NCI-H2171 treated with DMSO at 0.1 percent for 48 hours (cell line): ENCODE measurements around the gene PLPPR3.
"Not testable (repeated sequence)": the region's sequence is repeated elsewhere in the genome, so short reads cannot be mapped to it uniquely, and the experiment has no call there.

ENCODE experiments used
- DNase-seq: peaks from one replicate; lab custom pipeline; 2025; lab: John Stamatoyannopoulos, UW

Gene PLPPR3

DNA sequence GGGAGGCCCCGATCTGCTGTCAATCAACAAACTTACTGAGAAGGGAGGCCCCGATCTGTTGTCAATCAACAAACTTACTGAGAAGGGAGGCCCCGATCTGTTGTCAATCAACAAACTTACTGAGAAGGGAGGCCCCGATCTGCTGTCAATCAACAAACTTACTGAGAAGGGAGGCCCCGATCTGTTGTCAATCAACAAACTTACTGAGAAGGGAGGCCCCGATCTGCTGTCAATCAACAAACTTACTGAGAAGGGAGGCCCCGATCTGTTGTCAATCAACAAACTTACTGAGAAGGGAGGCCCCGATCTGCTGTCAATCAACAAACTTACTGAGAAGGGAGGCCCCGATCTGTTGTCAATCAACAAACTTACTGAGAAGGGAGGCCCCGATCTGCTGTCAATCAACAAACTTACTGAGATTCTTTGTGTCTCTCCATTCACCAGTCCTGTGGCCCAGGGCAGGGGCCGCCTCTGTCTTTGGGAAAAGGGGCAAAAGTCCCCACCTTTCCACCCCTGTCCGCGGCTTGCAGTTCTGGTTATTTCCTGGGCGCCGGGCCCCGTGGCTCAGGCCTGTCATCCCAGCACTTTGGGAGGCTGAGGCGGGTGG, 32.0 kb upstream of the PLPPR3 start:
- DNase-seq: not testable (repeated sequence)

DNA sequence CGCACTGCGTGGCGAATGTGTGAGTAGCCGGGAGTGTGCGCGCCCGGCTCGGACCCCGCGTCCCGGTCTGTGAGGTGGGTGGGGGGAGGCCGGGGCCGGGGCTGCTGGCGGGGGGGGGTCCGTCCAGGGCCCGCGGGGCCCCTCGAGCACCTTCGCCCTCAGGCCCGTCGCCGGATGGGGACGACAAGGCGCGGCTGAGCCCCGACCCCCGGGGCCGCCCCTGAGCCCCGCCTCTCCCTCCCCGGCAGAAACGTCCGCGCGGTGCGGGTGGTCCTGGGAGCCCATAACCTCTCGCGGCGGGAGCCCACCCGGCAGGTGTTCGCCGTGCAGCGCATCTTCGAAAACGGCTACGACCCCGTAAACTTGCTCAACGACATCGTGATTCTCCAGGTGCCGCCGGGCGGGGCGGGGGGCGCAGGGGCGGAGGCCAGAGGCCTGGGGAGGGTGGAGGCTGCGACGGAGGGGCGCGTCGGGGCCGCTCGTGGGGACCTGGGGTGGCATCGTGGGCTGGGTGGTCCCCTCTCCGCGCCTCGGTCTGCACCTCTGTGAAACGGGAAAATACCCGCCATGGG, 31.3 kb upstream of the PLPPR3 start:
- no peak for DNase-seq

DNA sequence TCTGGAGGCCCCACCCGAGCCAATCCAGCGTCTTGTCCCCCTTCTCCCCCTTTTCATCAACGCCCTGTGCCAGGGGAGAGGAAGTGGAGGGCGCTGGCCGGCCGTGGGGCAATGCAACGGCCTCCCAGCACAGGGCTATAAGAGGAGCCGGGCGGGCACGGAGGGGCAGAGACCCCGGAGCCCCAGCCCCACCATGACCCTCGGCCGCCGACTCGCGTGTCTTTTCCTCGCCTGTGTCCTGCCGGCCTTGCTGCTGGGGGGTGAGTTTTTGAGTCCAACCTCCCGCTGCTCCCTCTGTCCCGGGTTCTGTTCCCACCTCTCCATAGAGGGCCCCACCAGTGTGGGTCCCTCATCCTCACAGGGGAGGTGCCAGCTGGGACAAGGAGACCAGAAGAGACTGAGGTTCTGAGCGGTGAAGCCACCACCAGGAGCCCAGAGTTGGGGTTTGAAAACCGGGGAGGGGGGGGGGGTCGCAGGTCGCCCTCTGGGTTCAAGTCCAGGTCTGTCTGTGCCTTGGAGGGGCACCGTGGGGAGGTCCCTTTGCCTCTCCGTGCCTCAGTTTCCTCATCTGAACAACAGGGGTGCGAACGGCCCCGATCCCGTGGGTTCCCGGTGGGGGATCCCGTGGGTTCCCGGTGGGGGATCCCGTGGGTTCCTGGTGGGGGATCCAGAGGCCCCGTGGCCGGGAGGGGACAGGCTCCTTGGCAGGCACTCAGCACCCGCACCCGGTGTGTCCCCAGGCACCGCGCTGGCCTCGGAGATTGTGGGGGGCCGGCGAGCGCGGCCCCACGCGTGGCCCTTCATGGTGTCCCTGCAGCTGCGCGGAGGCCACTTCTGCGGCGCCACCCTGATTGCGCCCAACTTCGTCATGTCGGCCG, 30.6 kb upstream of the PLPPR3 start, which contains the start of gene ELANE:
ELANE (plus strand) TSS at position 168 of the 878 bp plus-strand sequence; CDS start at position 194, 26 bp downstream.
- DNase-seq: no peak

DNA sequence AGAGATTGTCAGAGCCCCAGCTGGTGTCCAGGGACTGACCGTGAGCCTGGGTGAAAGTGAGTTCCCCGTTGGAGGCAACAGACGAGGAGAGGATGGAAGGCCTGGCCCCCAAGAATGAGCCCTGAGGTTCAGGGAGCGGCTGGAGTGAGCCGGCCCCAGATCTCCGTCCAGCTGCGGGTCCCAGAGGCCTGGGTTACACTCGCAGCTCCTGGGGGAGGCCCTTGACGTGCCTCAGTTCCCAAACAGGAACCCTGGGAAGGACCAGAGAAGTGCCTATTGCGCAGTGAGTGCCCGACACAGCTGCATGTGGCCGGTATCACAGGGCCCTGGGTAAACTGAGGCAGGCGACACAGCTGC, 29.2 kb upstream of the PLPPR3 start:
- DNase-seq: no peak

DNA sequence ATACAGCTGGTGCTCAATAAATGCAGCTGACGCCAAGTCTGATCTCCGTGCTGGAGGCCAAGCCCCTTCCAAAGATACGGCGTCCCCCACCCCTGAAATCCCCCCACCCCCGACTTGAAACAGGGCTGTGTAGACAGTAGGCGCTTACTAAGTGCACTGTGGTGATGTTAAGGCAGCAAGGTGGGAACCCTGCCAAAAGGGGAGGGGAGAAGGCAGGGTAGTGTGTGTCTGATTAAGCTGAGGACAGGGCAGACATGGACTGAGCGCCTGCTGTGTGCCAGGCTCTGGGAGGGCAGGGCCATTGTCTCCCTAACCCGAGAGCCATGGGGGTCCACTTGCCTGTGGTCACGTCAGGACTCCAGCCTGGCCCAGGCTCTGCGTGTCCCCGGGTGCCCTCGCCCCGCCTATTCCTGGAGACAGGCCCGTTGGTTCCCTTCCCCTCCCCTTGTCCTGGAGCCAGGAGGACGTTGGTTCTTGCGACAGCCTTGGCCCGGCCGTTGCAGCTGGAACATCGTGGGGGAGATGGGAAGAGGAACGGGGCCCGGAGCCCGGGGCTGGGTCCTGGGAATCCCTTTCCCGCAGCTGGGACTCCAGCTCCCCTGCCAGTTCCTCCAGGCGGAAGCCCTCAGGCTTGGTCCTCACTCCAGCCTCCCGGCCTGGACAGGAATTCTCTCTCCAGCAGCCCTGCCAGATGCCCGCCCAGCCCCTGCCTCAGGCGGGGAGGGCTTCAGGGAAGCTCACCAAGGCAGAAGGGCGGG, 28.6 kb upstream of the PLPPR3 start:
- no peak for DNase-seq

DNA sequence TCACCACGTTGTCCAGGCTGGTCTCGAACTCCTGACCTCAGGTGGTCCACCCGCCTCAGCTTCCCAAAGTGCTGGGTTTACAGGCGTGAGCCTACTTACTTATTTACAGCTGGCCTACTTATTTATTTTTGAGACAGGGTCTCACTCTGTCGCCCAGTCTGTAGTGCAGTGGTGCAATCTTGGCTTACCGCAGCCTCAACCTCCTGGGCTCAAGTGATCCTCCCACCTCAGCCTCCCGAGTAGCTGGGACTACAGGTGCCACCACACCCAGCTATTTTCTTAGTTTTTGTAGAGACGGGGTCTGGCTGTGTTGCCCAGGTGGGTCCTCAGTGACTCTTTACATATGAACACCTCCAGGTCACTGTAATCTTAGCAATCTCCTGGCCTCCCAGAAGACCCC, 27.4 kb upstream of the PLPPR3 start:
- DNase-seq: not testable (repeated sequence)

DNA sequence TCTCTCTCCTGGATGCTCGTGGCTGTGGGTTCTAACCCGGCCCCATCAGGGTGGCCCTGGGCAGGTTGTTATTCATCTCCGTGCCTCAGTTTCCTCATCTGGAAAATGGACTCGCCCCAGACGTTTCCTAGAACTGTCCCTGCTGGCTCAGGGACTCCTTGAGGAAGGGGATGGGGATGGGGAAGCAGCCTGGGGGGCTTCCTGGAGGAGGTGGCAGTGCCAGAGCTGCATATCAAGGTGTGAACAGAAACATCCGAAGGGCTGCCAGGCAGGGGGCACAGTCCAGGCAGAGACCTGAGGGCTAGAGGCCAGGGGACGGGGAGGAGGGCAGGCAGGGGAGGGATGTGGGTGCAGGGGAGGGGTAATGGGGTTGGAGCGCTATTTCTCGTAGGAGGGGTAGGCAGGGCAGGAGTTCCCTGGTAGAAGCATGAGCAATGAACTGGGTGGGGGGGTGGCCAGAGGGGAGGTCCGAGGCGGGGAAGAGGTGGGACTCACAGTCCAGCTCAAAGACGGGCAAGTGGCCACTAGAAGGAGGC, 26.7 kb upstream of the PLPPR3 start:
- no peak for DNase-seq

DNA sequence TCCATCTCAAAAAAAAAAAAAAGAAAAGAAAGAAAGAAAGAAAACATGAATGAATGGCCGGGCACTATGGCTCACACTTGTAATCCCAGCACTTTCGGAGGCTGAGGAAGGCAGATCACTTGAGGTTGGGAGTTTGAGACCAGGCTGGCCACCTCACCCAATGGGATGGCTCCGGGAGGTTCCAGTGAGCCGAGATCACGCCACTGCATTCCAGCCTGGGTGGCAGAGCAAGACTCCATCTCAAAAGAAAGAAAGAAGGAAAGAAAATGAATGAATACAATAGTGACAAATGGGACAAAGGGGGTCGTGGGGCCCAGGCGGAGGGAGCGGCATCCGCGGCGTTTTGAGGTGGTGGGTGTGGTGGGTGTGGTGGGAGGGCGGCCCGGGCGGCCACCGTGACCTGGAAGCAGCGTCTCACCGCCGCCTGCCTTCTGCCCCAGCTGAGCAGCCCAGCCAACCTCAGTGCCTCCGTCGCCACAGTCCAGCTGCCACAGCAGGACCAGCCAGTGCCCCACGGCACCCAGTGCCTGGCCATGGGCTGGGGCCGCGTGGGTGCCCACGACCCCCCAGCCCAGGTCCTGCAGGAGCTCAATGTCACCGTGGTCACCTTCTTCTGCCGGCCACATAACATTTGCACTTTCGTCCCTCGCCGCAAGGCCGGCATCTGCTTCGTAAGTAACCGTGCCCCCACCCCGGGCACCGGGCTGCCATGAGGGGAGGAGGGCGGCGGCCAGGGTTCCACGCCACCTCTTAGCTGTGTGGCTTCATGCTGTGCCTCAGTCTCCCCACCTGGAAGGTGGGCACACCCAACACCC, 24.2 kb upstream of the PLPPR3 start:
- no peak for DNase-seq

DNA sequence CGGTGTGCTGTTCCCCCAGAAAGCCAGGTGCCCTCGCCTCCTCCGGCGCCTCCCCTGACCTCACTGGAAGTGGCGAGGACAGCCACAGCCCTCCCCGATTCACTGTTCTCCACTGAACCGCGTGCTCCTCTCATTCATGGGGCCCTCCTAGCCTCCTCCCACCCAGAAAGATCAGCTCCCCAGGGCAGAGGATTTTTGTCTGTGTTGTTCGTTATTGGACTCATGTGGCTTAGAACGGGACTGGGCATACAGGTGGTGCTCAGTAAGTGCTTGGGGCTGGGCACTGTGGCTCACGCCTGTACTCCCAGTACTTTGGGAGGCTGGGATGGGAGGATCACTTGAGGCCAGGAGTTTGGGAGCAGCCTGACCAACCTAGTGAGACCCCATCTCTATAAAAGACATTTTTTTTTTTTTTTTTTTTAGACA, 22.8 kb upstream of the PLPPR3 start:
- peak; percentile 26 for DNase-seq

DNA sequence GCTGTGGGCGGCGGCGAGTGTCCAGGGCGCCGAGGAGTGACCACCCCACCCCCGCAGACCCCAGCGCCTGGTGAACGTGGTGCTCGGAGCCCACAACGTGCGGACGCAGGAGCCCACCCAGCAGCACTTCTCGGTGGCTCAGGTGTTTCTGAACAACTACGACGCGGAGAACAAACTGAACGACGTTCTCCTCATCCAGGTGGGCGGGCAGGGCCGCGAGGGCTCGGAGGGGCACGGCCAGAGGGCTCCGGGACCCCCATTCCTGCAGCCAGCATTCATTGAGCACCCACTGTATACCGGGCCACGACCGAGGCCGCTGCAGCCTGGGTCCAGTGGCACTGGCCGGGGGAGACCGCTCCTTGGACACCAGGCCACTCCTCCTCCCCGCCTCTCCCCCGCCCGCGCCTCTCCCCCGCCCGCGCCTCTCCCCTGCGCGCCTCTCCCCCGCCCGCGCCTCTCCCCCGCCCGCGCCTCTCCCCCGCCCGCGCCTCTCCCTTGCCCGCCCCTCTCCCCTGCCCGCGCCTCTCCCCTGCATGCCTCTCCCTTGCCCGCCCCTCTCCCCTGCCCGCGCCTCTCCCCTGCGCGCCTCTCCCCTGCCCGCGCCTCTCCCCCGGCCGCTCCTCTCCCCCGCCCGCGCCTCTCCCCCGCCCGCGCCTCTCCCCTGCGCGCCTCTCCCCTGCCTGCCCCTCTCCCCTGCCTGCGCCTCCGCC, 22.2 kb upstream of the PLPPR3 start:
- no peak for DNase-seq

DNA sequence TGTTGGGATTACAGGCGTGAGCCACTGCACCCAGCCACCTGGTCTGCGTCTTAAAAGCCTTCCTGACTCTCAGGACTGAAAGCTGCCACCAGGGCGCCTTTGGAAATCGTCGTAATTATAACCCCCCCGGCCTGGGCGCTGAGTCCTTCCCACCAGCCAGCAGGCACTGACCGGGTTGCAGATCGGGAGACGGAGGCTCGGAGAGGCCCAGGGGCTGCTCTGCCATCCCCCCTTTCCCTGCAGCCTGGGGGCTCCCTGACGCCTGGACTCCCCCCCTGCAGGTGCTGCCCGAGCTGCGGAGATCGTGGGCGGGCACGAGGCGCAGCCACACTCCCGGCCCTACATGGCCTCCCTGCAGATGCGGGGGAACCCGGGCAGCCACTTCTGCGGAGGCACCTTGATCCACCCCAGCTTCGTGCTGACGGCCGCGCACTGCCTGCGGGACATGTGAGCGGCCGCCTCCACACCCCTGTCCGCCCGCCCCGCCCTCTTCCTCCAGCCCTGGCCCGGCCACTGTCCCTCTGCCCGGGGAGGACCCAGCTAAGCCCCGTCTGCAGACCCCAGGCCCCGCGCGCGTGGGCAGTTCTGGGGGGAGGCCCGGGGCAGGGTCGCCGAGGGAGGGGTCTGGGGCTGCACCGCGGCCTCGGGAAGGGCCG, 21.6 kb upstream of the PLPPR3 start:
- no peak for DNase-seq

DNA sequence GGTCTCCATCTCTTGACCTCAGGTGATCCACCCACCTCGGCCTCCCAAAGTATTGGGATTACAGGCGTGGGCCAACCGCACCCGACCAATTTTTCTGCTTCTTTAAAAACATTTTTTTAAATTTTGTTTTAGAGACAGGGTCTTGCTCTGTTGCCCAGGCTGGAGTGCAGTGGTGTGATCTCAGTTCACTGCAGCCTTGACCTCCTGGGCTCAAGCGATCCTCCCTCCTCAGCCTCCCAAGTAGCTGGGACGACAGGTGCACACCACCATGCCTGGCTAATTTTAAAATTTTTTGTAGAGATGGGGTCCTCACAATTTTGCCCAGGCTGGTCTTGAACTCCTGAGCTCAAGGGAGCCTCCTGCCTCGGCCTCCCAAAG, 21.0 kb upstream of the PLPPR3 start:
- DNase-seq: not testable (repeated sequence)

DNA sequence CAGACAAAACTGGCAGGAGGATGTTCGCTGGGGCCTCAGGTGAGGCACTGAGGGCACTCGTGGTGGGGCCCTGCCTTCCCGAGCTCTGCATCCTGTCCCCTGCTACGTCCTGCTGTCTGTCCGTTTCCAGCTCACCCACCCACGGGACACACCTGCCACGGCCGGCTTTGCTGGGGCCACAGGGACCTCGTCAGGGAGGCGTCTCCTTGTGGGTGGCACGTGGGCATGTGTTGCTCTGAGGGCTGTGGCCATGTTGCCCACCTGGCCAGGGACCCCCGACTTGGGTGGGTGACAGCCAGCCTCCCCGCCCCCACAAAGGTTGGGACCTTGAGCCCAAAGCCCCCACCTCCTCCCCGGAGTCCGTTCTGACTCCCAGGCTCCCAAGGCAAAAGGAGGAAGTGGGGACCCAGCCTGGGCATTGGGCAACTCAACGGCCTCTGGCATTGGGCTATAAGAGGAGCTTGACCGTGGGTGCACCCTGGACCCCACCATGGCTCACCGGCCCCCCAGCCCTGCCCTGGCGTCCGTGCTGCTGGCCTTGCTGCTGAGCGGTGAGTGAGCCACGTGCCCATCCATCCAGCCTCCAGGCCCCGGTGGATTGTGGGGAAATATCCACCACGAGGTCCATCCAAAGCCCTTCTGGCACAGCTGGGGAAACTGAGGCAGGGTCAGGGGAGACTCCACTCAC, 18.9 kb upstream of the PLPPR3 start, which contains the start of gene PRTN3:
PRTN3 (plus strand) TSS at position 481 of the 688 bp plus-strand sequence; CDS start at position 491, 10 bp downstream.
- no peak for DNase-seq

DNA sequence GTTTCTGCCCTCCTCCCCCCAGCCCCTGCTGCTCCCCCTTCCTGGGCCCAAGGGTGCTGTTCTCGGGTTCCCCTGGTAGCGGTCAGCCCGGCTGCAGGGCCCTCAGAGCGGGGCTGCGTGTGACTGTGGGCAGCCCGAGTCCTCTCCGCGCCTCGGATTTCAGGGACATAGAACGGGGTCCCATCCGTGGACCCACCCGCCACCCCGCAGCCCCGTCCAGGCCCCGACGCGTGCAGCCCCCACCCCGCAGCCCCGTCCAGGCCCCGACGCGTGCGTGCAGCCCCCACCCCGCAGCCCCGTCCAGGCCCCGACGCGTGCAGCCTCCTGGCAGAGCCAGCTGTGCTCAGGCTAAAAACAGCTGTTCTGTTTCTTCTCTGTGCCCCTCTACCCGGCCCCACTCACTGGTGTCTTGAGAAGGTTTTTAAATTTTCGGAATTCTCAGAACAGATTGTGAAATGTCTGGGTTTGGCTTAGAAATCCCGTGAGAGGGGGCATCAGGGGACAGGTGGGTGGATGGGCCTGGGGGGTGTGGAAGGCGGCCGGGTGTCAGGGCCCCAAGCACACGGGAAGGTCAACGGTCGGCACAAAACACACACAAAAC, 13.6 kb upstream of the PLPPR3 start:
- DNase-seq: no peak

DNA sequence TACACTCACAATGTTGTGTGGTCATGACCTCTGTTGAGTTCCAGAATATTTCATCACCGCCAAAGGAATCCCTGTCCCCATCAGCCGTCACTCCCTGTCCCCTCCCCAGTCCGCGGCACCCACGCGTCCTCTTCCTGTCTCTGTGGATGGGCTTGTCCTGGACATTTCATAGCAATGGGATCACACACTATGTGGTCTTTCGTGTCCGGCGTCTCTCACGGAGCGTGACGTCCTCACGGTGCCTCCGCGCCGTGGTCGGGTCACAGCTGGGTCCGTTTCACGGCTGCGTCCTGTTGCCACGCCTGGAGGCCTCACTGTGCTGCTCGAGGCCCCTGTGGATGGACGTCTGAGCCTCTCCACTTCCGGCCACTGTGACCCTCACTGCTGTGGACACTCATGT, 12.5 kb upstream of the PLPPR3 start:
- DNase-seq: no peak

DNA sequence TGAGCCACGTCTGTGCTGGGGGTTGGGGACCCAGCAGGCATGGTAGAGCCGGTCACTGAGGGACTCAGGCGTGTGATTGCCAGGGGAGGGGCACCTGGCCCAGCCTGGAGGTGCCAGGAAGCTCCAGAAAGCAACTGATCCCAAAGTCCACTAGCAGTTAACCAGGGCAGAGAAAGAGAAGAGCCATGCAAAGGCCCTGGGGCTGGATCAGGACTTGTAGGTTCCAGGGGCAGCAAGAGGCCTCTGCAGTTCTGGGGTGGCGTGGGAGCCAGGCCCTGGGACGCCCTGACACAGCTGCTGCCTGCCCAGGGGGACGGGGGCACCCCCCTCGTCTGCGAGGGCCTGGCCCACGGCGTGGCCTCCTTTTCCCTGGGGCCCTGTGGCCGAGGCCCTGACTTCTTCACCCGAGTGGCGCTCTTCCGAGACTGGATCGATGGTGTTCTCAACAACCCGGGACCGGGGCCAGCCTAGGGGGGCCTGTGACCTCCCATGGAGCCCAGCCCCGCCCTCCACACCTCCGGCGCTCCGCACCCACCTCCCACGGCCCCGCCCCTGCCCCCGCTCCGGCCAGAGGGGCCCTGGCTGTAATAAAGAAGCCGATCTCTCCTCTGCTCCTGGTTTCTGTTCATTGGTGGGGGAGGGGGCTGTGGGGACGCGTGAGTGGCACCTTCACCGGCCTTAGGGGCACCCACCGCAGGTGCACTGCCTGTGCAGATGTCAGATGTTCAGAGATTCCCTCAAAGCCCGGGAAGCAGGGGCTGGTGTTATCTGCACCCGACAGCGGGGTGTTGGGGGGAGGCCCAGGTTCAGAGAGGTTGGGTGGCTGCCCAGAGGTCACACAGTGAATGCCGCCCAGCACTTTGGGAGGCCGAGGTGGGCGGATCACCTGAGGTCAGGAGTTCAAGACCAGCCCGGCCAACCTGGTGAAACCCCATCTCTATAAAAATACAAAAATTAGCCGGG, 9.9 kb upstream of the PLPPR3 start:
- DNase-seq: no peak

DNA sequence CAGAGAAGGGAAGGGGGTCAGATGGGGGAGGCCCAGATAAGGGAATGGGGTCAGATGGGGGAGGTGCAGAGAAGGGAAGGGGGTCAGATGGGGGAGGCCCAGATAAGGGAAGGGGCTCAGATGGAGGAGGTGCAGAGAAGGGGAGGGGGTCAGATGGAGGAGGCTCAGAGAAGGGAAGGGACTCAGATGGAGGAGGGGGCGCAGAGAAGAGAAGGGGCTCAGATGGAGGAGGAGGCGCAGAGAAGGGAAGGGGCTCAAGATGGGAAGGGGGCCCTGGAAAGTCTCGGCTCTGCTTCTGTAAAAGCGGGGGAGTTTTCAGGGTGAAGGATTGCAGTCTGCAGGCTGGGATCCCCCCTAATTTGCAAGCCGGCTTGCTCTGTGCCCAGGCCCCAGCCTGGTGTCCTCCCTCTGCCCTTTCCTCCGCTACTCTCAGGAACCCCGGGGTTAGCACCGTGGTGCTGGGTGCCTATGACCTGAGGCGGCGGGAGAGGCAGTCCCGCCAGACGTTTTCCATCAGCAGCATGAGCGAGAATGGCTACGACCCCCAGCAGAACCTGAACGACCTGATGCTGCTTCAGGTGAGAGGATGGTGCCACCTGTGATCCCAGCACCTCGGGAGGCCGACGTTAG, 7.5 kb upstream of the PLPPR3 start:
- DNase-seq: no peak
